Umbilical cord (tissue), 2 donors: ENCODE measurements around the gene COL2A1. TPM values are rescaled to one million over a fixed set of nuclear protein-coding genes. Genes with fewer than 3 reads are reported as not detected.

Source experiments
- DNase-seq: peaks from one replicate; pipeline ENCODE4 v3.0.0-alpha.2; 2015; ENCODE audit warnings: low spot score
- total RNA-seq: library from RNA; depleted of rRNA; stranded (reverse); fragments of >200 nt; gene quantifications from one replicate; pipeline ENCODE4 v1.2.3, GENCODE V29; 2014; ENCODE audit warnings: low replicate concordance; ENCODE audit not compliant: insufficient read depth

The COL2A1 gene
- total RNA-seq, 1 donor from 2014 or later: 0.48 TPM

DNA sequence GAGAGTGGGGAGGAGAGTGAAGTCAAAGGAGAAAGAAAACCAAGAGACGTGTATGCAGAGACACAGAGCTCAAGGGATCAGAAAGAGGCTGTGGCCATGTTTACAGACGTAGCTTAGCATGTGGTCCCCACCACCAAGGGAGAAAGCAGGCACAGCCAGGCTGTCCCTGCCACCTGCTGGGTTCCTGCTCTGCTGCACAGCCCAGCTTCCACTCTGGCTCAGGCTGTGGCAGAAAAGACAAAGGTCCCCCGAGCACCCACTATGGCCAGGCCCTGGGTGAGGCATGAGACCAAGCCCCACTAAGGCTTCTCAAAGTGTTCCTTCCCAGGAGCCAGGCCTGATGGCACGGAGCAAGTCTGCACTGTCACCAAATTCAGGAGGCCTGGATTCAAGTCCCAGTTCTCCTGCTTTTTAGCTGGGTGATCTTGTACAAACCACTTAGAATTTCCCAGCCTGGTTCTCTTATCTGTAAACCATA lies 25.9 kb upstream of the COL2A1 start:
- no peak for DNase-seq

DNA sequence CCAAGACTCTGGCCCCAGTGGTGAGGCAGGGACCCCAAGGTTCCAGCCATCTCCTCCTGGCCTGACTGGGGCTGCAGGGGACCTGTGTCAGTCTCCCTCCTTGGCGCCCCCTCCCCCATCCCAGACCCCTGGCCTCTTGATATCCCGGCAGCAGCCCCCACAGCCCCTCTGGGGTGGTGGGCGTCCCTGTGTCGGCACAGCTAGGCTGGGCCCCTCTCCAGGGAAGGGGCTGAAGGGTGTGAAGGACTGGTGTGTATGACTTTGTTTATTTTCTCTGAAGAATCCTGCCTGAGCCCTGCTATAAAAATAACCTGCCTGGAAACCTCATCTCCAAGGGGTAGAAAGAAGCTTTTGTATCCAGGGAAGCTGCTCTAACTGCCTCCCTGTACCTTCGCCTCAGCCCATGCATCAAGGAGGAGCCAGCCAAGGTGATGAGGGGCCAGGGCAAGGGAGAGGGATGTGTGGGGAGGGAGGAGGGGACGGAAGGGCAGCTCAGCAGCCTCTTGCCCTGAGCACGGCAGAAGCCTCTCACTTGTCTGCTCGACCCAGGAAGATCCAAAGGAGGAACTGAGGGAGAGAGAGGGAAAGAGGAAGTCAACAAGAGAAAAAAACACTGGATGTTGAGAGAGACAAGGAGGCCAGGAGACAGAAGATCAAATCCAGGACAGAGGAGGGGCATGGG lies 25.4 kb upstream of the COL2A1 start:
- DNase-seq: peak; percentile 18

GRCh38 chr12:48028541-48029431 lies 24.5 kb upstream of the COL2A1 start:
- DNase-seq: peak; percentile 35

DNA sequence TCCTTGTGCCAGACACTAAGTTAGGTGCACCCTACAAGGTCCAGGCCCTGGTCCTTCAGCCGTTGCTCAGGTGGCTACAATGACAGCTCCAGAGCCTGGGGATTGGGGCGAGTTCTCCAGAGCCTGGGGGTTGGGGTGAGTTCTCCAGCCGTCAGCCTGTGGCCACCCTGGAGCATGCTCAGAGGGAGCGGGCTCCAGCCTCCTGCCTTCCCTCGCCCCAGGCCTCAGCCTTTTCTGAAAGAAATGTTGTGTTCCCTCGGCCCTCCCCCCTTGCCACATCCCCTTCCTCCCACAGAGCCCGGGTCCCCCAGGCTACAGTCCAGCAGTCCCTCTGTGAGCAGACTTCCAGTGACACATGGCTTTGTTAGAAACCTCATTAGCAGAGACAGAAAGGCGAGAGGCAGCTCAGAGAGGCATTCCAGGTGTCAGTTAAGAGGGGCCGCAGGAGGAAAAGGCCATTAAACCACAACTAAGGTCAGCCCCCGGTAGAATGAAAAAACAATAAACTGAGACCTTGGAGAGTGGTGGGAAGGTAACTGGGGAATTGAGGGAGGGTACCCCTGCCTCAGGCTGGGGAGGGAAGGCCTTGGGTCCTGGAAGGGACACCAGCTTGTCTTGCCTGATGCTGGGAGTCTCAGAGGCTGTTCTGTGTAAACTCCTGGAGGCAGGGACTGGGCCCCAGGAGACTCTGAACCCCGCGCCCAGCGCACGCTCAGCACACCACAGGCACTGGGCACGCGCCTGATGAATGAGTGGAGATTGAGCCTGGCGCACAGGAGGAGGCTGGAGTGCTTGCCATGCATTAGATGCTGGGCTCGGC lies 23.1 kb upstream of the COL2A1 start:
- no peak for DNase-seq

GRCh38 chr12:48026060-48026827 lies 22.0 kb upstream of the COL2A1 start:
- no peak for DNase-seq

DNA sequence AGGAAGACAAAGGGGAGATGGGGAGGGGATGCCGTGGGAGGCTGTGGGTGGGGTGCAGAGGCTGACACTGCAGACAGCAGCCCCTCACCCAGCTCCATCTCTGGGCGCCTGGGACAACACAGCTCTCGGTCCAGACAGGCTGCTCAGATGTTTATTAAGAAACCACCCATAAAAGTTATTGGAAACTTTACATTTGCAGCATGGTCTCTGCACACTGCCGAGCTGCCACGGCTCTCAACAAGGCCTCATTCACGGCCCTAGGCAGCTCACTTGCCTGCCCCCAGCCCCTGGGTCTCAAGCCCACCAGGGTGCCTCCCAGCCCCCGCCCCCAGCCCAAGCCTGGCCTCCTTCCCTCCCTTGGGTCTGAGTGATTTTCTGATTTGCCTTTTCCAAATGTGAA lies 21.0 kb upstream of the COL2A1 start:
- DNase-seq: no peak

DNA sequence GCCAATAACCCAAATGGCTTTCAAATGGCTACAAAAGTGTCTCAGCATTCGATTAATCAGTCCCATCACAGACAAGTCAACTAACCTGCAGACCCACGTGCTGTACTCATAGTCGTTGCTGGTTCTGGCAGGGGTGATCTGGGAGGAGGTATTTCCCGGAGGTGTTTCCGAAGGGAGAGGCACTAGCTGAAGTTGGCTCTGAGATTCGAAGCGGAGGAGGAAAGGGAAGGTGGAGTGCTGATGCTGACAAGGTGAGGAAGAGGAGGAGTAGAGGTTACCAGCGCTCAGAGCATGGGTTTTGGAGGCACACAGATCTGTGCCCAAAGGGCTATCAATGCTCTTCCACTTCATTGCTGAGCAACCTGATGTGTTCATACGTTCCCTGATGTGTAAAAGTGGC lies 20.5 kb upstream of the COL2A1 start:
- no peak for DNase-seq

- DNase-seq: no peak
Measured at GRCh38 chr12:48023386-48023785, 19.1 kb upstream of the COL2A1 start.

GRCh38 chr12:48022676-48023385 lies 18.6 kb upstream of the COL2A1 start:
- DNase-seq: no peak

DNA sequence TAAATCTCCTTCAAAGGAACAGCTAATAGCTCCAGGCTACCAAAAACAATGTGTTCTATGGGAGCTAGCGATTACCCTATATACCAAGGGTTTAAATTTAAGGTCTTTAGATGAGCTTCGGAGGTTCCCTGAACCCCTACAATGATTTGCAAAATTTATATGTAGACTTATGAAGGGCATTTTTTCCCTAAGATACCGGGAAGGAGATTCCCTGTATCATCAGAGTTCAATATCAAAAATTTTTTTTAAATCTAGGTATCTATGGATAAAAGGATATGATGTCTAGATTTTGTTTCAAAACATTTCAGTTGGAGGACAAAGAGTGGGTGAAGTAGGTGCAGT lies 17.9 kb upstream of the COL2A1 start:
- DNase-seq: no peak

GRCh38 chr12:48021485-48022179 lies 17.4 kb upstream of the COL2A1 start:
- DNase-seq: no peak

GRCh38 chr12:48019639-48020265 lies 15.5 kb upstream of the COL2A1 start:
- no peak for DNase-seq

- no peak for DNase-seq
Measured at GRCh38 chr12:48018618-48018995, 14.3 kb upstream of the COL2A1 start.

GRCh38 chr12:48017921-48018617 lies 13.8 kb upstream of the COL2A1 start:
- no peak for DNase-seq

GRCh38 chr12:48017496-48017895 lies 13.2 kb upstream of the COL2A1 start:
- DNase-seq: no peak

DNA sequence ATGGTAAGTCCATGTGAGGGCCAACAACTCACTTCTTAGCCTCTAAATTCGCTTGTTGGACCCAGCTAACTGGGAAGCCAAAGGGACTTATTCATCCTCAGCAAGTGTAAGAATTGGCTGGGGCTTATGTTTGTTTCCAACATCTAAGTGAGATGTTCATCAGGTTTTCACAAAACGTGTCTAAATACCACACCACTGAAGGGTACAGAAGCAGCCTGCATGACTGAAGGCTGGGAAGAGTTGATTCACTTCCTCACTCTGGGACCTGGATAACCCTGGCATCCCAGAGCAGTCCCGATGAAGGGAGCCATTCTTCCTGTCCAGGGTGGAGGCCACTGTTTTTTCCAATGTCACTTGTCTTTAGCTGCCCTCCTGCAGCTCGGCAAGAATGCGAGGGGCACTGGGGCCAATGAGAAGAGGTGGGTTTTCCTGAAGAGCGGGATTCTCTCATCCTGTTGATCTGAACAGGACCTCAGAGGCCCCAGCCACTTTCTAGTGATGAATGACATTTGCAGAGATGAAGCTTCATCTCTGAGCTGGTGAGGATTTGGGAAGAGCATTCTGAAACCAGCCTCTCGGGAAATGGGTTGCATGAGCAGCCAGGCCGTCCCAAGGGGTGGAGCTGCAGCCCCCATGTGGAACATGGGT lies 12.2 kb upstream of the COL2A1 start:
- no peak for DNase-seq

GRCh38 chr12:48015954-48016353 lies 11.7 kb upstream of the COL2A1 start:
- no peak for DNase-seq

DNA sequence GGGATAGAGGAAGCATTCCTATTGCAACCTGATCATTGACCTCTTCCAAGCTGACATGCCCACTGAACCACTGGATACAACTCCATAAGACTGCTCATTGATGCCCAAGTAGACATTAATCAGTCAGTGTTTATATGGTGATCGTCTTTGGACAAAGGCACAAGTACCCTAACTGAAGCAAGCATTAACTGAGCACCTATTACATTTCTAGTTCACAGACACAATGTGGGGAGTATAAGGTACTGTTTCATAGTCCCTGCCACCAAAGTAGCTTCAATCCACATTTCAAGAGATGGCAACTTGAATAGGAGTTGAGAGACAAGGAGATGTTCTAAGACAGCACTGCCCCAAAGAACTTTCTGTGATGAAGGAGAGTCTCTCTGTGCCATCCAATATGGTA lies 10.9 kb upstream of the COL2A1 start:
- DNase-seq: no peak

DNA sequence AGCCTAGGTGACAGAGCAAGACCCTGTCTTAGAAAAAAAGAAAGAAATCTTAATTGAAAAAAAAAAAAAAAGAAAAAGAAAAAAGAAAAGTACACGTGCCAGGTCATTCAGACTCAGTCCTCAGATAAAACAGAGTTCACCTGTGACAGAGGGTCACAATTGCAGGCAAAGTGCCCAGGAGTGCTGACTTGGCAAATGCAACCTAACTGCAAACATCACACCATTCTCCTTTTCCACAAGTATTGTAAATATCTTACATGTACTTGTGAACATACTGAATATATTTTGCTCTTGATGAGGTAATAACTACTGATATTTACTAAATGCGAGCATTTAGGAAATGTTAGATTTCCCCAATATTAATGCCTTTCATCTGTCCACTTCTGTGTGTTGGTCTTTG lies 9.0 kb upstream of the COL2A1 start:
- no peak for DNase-seq
